Cardiac muscle cell (in vitro differentiated cells and primary cell): ENCODE data around the gene IHH. TPM values are rescaled to one million over a fixed set of nuclear protein-coding genes. Genes with fewer than 3 reads are reported as not detected.

ENCODE experiments used
- DNase-seq, 2 donors: peaks; one replicate each; pipeline versions ENCODE4 v3.0.0 to v3.0.0-alpha.2; 2010 to 2017; ENCODE audit warnings: low read depth in 1 of 2, low spot score in 1 of 2
- H3K27ac ChIP-seq: fragments of 200-600 bp; sonication (generic); 2 replicates; pipeline ENCODE4 v1.5.1; 2016
- H3K27me3 ChIP-seq: fragments of 200-600 bp; sonication (generic); 2 replicates; pipeline ENCODE4 v1.6.0; 2016; ENCODE audit warnings: control low read depth
- H3K36me3 ChIP-seq: fragments of 200-600 bp; sonication (generic); 2 replicates; pipeline ENCODE4 v1.5.1; 2016; ENCODE audit warnings: control low read depth
- H3K4me1 ChIP-seq: fragments of 200-600 bp; sonication (generic); 2 replicates; pipeline ENCODE4 v1.8.1; 2017; ENCODE audit warnings: low read depth, mild to moderate bottlenecking, mixed run types
- H3K4me3 ChIP-seq: fragments of 200-600 bp; sonication (generic); 2 replicates; pipeline ENCODE4 v1.5.1; 2016; ENCODE audit warnings: mild to moderate bottlenecking
- H3K9me3 ChIP-seq: fragments of 200-600 bp; sonication (generic); 2 replicates; pipeline ENCODE4 v1.5.1; 2017; ENCODE audit warnings: low read depth, mild to moderate bottlenecking, control low read depth
- polyA plus RNA-seq: library from polyadenylated mRNA; unstranded; fragments of >200 nt; fragmentation: Nextera tagmentation; extraction: Ambion mirVana; gene quantifications from 2 replicates; pipeline ENCODE4 v1.2.1, GENCODE V29; 2016
- total RNA-seq: library from RNA; depleted of rRNA; stranded (reverse); fragments of >200 nt; gene quantifications from 2 replicates; pipeline ENCODE4 v1.2.3, GENCODE V29; 2016
- TF ChIP-seq, protein P1 (sequence below): IDR thresholded peaks from 2 replicates; pipeline ENCODE4 v1.5.1; 2012; ENCODE audit warnings: low read depth, mild to moderate bottlenecking, low read length

The IHH gene
- total and polyA plus RNA-seq, 2 experiments from 2014 or later, result not detected

- H3K36me3 ChIP-seq, result no peaks in the 10 kb centered on the region
- H3K4me1 ChIP-seq, result no peaks in the 10 kb centered on the region
- H3K27ac ChIP-seq, result no peak overlapping the region
- H3K4me3 ChIP-seq, result no peak overlapping the region
- no peak for DNase-seq
- TF ChIP-seq, protein P1, sequence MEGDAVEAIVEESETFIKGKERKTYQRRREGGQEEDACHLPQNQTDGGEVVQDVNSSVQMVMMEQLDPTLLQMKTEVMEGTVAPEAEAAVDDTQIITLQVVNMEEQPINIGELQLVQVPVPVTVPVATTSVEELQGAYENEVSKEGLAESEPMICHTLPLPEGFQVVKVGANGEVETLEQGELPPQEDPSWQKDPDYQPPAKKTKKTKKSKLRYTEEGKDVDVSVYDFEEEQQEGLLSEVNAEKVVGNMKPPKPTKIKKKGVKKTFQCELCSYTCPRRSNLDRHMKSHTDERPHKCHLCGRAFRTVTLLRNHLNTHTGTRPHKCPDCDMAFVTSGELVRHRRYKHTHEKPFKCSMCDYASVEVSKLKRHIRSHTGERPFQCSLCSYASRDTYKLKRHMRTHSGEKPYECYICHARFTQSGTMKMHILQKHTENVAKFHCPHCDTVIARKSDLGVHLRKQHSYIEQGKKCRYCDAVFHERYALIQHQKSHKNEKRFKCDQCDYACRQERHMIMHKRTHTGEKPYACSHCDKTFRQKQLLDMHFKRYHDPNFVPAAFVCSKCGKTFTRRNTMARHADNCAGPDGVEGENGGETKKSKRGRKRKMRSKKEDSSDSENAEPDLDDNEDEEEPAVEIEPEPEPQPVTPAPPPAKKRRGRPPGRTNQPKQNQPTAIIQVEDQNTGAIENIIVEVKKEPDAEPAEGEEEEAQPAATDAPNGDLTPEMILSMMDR, result no peak
- no peaks in the 10 kb centered on the region for H3K9me3 ChIP-seq
- peaks cover 84% of the 10 kb centered on the region for H3K27me3 ChIP-seq
Measured at GRCh38 chr2:219035942-219036341, 24.8 kb downstream of the IHH start.

GRCh38 chr2:219034823-219035222, 25.9 kb downstream of the IHH start:
- no peak overlapping the region for H3K27ac ChIP-seq
- H3K4me1 ChIP-seq, result no peaks in the 10 kb centered on the region
- DNase-seq, result no peak
- no peaks in the 10 kb centered on the region for H3K36me3 ChIP-seq
- H3K27me3 ChIP-seq, result peaks cover 73% of the 10 kb centered on the region
- TF ChIP-seq, protein P1, result no peak
- H3K9me3 ChIP-seq, result no peaks in the 10 kb centered on the region
- H3K4me3 ChIP-seq, result no peak overlapping the region

DNA sequence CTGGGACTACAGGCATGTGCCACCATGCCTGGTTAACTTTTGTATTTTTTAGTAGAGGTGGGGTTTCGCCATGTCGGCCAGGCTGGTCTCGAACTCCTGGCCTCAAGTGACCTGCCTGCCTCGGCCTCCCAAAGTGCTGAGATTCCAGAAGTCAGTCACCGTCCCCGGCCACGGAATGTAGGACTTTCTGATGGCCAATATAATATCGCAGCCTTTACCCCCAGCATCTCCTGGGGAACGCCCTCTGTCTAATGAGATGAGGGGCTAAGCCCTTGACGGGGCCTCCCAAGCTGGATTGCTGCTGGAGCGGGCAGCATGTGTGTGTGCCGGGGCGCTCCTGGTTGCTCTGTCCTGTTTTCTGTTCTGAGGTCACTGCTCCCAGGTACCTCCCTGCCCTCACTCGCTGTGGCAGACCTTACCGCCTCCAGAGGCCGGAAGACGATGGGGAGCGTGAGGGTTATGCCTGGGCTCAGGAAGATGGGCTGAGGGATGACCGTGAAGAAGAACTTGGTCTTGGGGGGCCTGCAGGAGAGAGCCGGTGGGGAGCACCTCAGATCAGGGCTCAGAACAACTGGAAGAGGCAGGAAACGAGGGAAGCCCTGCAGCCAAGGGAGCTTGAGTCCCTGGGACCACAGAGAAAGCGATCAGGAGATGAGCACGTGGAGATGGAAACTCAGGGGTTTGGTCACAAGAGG, 28.5 kb downstream of the IHH start:
- Histone ChIP-seq H3K27ac (no peak overlapping the region), H3K9me3 (no peaks in the 10 kb centered on the region), H3K27me3 (peaks cover 60% of the 10 kb centered on the region), H3K4me1 (no peaks in the 10 kb centered on the region), H3K36me3 (no peaks in the 10 kb centered on the region), H3K4me3 (no peak overlapping the region)
- DNase-seq, result no peak
- TF ChIP-seq, protein P1, result no peak

DNA sequence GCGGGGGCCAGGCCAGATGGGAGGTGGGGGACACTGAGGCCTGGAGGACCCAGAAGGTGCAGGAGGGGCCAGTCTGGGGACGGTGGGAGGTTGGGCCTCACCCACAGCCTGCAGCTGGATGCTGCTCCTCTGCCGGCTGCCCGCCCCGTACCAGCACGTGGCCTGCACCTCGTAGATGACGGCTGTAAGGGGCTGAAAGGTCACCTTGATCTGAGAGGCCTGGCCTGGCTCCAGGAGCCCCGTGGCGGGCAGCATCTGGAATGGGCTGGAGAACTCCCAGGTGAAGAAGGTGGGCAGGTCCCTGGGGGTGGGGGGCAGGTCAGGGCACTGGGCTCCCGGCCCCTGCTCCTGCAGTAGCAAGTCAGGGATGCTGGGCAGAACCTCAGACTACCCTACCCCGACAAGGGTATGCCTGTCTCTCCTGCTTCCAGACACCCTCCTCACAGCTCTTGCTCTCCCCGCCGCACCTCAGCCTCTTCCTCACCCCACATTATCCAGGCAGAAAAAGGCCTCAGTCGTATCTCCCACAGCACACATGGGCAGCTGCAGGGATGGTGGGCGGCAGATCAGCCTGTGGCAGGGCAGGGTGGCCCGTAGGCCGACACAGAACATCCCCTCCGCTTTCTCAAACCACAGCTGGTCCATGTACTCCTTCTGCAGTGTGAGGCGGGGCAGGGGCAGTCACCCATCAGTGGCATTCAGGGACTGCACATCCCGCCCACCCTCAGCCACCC, 29.5 kb downstream of the IHH start:
- Histone ChIP-seq H3K4me1 (no peaks in the 10 kb centered on the region), H3K27me3 (peaks cover 60% of the 10 kb centered on the region), H3K27ac (no peak overlapping the region), H3K36me3 (no peaks in the 10 kb centered on the region), H3K4me3 (no peak overlapping the region), H3K9me3 (no peaks in the 10 kb centered on the region)
- DNase-seq, result peak in 1 of 2 donors; percentile 35
- TF ChIP-seq, protein P1, result no peak

DNA sequence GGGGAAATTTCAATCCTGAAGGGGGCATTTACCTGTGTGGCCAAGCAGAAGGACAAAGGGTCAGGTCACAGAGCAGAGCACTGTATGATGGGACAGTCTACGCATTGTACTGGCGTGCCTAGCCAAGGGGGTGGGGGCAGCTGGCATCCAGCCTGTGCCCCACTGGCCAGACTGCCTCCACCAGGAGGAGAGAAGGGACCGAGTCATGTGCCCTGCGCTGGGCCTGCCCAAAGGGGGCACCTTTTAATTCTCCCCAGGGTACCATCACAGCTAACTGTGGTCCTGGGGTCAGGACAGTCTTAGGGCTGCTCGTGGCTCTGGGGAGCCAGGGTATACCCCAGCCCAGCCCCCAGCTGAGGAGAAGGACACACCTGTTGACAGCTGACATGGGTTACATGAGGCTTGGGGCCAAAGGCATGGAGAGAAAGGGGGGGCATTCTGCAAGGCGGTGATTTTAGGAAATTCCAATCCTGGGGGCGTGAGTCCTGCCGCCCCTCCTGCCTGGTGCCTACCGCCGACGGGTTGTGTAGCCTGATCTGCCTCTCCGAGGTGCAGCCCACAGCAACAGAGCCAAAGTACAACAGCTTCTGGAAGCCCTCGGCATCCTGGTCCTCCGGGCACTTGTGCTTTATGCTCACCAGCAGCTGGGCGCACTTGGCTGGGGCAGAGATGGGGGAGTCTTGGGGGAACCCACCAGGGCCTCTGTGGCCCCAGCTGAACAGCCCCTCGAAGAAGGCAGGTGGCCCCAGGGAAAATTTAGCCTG, 30.4 kb downstream of the IHH start:
- H3K4me3 ChIP-seq, result no peak overlapping the region
- no peaks in the 10 kb centered on the region for H3K9me3 ChIP-seq
- H3K27ac ChIP-seq, result no peak overlapping the region
- TF ChIP-seq, protein P1, result no peak
- no peak for DNase-seq
- no peaks in the 10 kb centered on the region for H3K4me1 ChIP-seq
- no peaks in the 10 kb centered on the region for H3K36me3 ChIP-seq
- H3K27me3 ChIP-seq, result peaks cover 59% of the 10 kb centered on the region
